ENCODE measurements around the gene SLC10A2. TPM values are rescaled to one million over a fixed set of nuclear protein-coding genes. Genes with fewer than 3 reads are reported as not detected.

The SLC10A2 gene
- total RNA-seq, 2 experiments from 2014 or later: not detected

GRCh38 chr13:103022336-103022735 is 43.9 kb downstream of the SLC10A2 start:
- Histone ChIP-seq H4K20me1 (ENCODE audit: insufficient read depth, low read length) (no peaks in the 10 kb centered on the region), H3K79me2 (ENCODE audit: insufficient read depth, low read depth, low read length) (no peaks in the 10 kb centered on the region), H2AFZ (ENCODE audit: low read length) (no peak overlapping the region), H3K4me3 (ENCODE audit: low read depth, low read length, poor library complexity, severe bottlenecking) (no peak overlapping the region), H3K27ac (ENCODE audit: low read depth, low read length, poor library complexity, severe bottlenecking) (no peak overlapping the region), H3K9me3 (ENCODE audit: low read length) (peaks cover 10% of the 10 kb centered on the region; the same call in 1 of the 2 replicates), H3K4me1 (ENCODE audit: insufficient read depth, low read length, poor library complexity, severe bottlenecking) (no peaks in the 10 kb centered on the region), H3K4me2 (ENCODE audit: low read length) (no peak overlapping the region), H3K9me2 (ENCODE audit: insufficient read depth, low read length) (no peaks in the 10 kb centered on the region), H3K36me3 (ENCODE audit: insufficient read depth, low read length) (no peaks in the 10 kb centered on the region; the same call in 1 of the 2 replicates)
- no peak for TF ChIP-seq CTCF (conservative IDR thresholded peaks at IDR 0.05; ENCODE audit: low read length)
- TF ChIP-seq EZH2phosphoT487 (IDR thresholded peaks at IDR 0.05; ENCODE audit: borderline replicate concordance, low read depth, low read length): no peak
- BruUV-seq (replicated peaks): no TSS peak
- ChIA-PET POLR2A (interaction anchor here (1.9 kb wide), 1 partner anchor 12 kb away, joined by 8 read pairs; no protein-coding TSS in a partner anchor), CTCF (ENCODE audit: unreplicated experiment) (interaction anchor here (0.8 kb wide), 1 partner anchor 16 kb away, joined by 3 read pairs; no protein-coding TSS in a partner anchor)
- DNase-seq (ENCODE audit: low spot score): no peak
- intact Hi-C loops (cut with micrococcal nuclease; ENCODE audit: unreplicated experiment): no loop called here

- Histone ChIP-seq H4K20me1 (ENCODE audit: insufficient read depth, low read length) (no peaks in the 10 kb centered on the region), H3K4me3 (ENCODE audit: low read depth, low read length, poor library complexity, severe bottlenecking) (no peak overlapping the region), H3K9me2 (ENCODE audit: insufficient read depth, low read length) (no peaks in the 10 kb centered on the region), H3K4me2 (ENCODE audit: low read length) (no peak overlapping the region), H3K4me1 (ENCODE audit: insufficient read depth, low read length, poor library complexity, severe bottlenecking) (no peaks in the 10 kb centered on the region), H3K36me3 (ENCODE audit: insufficient read depth, low read length) (no peaks in the 10 kb centered on the region; the same call in 1 of the 2 replicates), H3K9me3 (ENCODE audit: low read length) (no peaks in the 10 kb centered on the region), H3K79me2 (ENCODE audit: insufficient read depth, low read depth, low read length) (no peaks in the 10 kb centered on the region), H2AFZ (ENCODE audit: low read length) (no peak overlapping the region), H3K27ac (ENCODE audit: low read depth, low read length, poor library complexity, severe bottlenecking) (no peak overlapping the region)
- TF ChIP-seq CTCF (conservative IDR thresholded peaks at IDR 0.05; ENCODE audit: low read length): no peak
- TF ChIP-seq EZH2phosphoT487 (IDR thresholded peaks at IDR 0.05; ENCODE audit: borderline replicate concordance, low read depth, low read length): no peak
- intact Hi-C loops (cut with micrococcal nuclease; ENCODE audit: unreplicated experiment): no loop called here
- ChIA-PET CTCF (ENCODE audit: unreplicated experiment) (no interaction called here), POLR2A (interaction anchor here (0.9 kb wide), 1 partner anchor 96 kb away, joined by 3 read pairs; no protein-coding TSS in a partner anchor)
- BruUV-seq (replicated peaks): no TSS peak
- no peak for DNase-seq (ENCODE audit: low spot score)
These were observed 47.7 kb downstream of the SLC10A2 start for GRCh38 chr13:103018556-103018955.

- no peak overlapping the region for H2AFZ ChIP-seq (ENCODE audit: low read length)
- H3K4me2 ChIP-seq (ENCODE audit: low read length): no peak overlapping the region
- no peaks in the 10 kb centered on the region for H3K79me2 ChIP-seq (ENCODE audit: insufficient read depth, low read depth, low read length)
- H3K9me2 ChIP-seq (ENCODE audit: insufficient read depth, low read length): no peaks in the 10 kb centered on the region
- H4K20me1 ChIP-seq (ENCODE audit: insufficient read depth, low read length): no peaks in the 10 kb centered on the region
- BruUV-seq (replicated peaks): no TSS peak
- peaks cover 8% of the 10 kb centered on the region for H3K36me3 ChIP-seq (ENCODE audit: insufficient read depth, low read length)
- POLR2A ChIA-PET: no interaction called here
- no peak for DNase-seq (ENCODE audit: low spot score)
- CTCF ChIA-PET (ENCODE audit: unreplicated experiment): no interaction called here
- H3K4me1 ChIP-seq (ENCODE audit: insufficient read depth, low read length, poor library complexity, severe bottlenecking): peaks cover 16% of the 10 kb centered on the region
- peaks cover 11% of the 10 kb centered on the region; the same call in 1 of the 2 replicates for H3K9me3 ChIP-seq (ENCODE audit: low read length)
- no peak overlapping the region for H3K4me3 ChIP-seq (ENCODE audit: low read depth, low read length, poor library complexity, severe bottlenecking)
- TF ChIP-seq CTCF (conservative IDR thresholded peaks at IDR 0.05; ENCODE audit: low read length): no peak
- TF ChIP-seq EZH2phosphoT487 (IDR thresholded peaks at IDR 0.05; ENCODE audit: borderline replicate concordance, low read depth, low read length): no peak
- H3K27ac ChIP-seq (ENCODE audit: low read depth, low read length, poor library complexity, severe bottlenecking): no peak overlapping the region
- intact Hi-C loops (cut with micrococcal nuclease; ENCODE audit: unreplicated experiment): no loop called here
These were observed 53.6 kb downstream of the SLC10A2 start for GRCh38 chr13:103012646-103013045.

Data from OCI-LY7 (cell line).